Upper lobe of left lung (tissue), 4 donors: ENCODE data around the gene KLHL40.

Source experiments
- CTCF ChIP-seq, 6 experiments: fragments of 450-650 bp in 4 of 6; fragments of 200-600 bp in 2 of 6; sonication (generic) in 2 of 6; IDR thresholded peaks; one replicate each; pipeline ENCODE4 v1.5.1; 2016 to 2019; ENCODE audit warnings: antibody characterized with exemption in 6 of 6
- EP300 ChIP-seq, 4 donors: sonication (generic); formaldehyde crosslinking; IDR thresholded peaks; one replicate each; pipeline ENCODE4 v1.5.1; 2017; ENCODE audit warnings: antibody characterized with exemption in 4 of 4, control low read depth in 2 of 4
- POLR2A ChIP-seq, 4 donors: fragments of 450-650 bp; IDR thresholded peaks; one replicate each; pipeline ENCODE4 v1.5.1; 2016 to 2017; ENCODE audit warnings: antibody characterized with exemption in 4 of 4, mild to moderate bottlenecking in 2 of 4
- POLR2AphosphoS5 ChIP-seq, 2 donors: sonication (generic); formaldehyde crosslinking; IDR thresholded peaks; one replicate each; pipeline ENCODE4 v1.5.1; 2017; ENCODE audit warnings: antibody characterized with exemption in 2 of 2

GRCh38 chr3:42723219-42723618 is 37.9 kb downstream of the KLHL40 start:
- TF ChIP-seq CTCF (IDR thresholded peaks at IDR 0.05) (no peak), POLR2A (IDR thresholded peaks at IDR 0.05) (no peak), POLR2AphosphoS5 (IDR thresholded peaks at IDR 0.05) (no peak), EP300 (IDR thresholded peaks at IDR 0.05) (no peak)
